ENCODE measurements around the gene DIMT1. TPM values are rescaled to one million over a fixed set of nuclear protein-coding genes. Genes with fewer than 3 reads are reported as not detected.

Gene DIMT1
- total and polyA plus RNA-seq, 2 of the 8 experiments (the other 6 are each of a cell fraction or from before 2014, with no cell fraction given) = 19.3 to 42.1 TPM

- no peak overlapping the region for H3K4ac ChIP-seq (replicated peaks; ENCODE audit: insufficient read length, low read depth, low read length)
- H2BK5ac ChIP-seq (ENCODE audit: low read depth, low read length) = no peak overlapping the region; the same call in 1 of the 2 replicates
- no peaks in the 10 kb centered on the region for H3K9me3 ChIP-seq (ENCODE audit: insufficient read depth in 2 of 2, low read depth in 1 of 2, low read length in 1 of 2)
- H3K36me3 ChIP-seq (ENCODE audit: control insufficient read depth in 2 of 4, insufficient read depth in 4 of 4, low read length in 3 of 4) = no peaks in the 10 kb centered on the region
- H3K14ac ChIP-seq (ENCODE audit: insufficient read length) = no peak overlapping the region
- H3K4me1 ChIP-seq (replicated peaks in 1 of 4; ENCODE audit: control insufficient read depth in 3 of 4, insufficient read depth in 4 of 4, low read length in 3 of 4) = peaks cover 0 to 2% (median 0%) of the 10 kb centered on the region in 4 experiments; a peak in 1 of 7 replicates
- H2AK5ac ChIP-seq (ENCODE audit: low read depth, low read length) = no peak overlapping the region
- no peak overlapping the region for H3K27ac ChIP-seq (ENCODE audit: low read depth, low read length)
- H2BK120ac ChIP-seq (replicated peaks; ENCODE audit: low read depth, low read length) = no peak overlapping the region
- H2BK12ac ChIP-seq (ENCODE audit: low read depth, low read length) = no peak overlapping the region
- no peak overlapping the region for H3K56ac ChIP-seq (replicated peaks; ENCODE audit: insufficient read length, low read depth, low read length)
- DNase-seq (ENCODE audit: low read depth in 1 of 2, low spot score in 2 of 2) (no peak), FAIRE-seq (no peak)
- H3K4me3 ChIP-seq (ENCODE audit: extremely low read depth in 1 of 4, insufficient read depth in 2 of 4, low read depth in 3 of 4, low read length in 4 of 4) = peak overlapping the region; percentile 82 to 99 (median 92); a peak in 6 of 8 replicates
- 76% methylated on average over 3 of the region's 3 CpGs; no CpG with 5 or more reads in 1 of the 2 experiments for WGBS, 2 experiments (ENCODE audit: extremely low coverage in 1 of 2, insufficient coverage in 1 of 2, insufficient read length in 1 of 2, insufficient replicate concordance in 2 of 2, low coverage in 1 of 2, low lambda C conversion rate in 2 of 2, missing lambda C conversion rate in 1 of 2)
- H2BK20ac ChIP-seq (ENCODE audit: low read length) = no peak overlapping the region
- no peak overlapping the region for H2AFZ ChIP-seq (ENCODE audit: low read length)
- no peaks in the 10 kb centered on the region; the same call in 1 of the 2 replicates for H3K79me1 ChIP-seq (ENCODE audit: low read depth, low read length)
- peak overlapping the region in 3 of 4 experiments; percentile 78 to 99 (median 94); a peak in 4 of 7 replicates for H3K9ac ChIP-seq (replicated peaks in 1 of 4; ENCODE audit: extremely low read depth in 1 of 4, low read depth in 3 of 4, low read length in 3 of 4)
- no peak overlapping the region for H3K23ac ChIP-seq (ENCODE audit: insufficient read length)
- CTCF ChIA-PET (ENCODE audit: partially characterized antibody) = interaction anchor here (0.8 kb wide), 1 partner anchor 12 kb away, joined by 5 read pairs; no protein-coding TSS in a partner anchor
- no peaks in the 10 kb centered on the region for H4K20me1 ChIP-seq (replicated peaks in 1 of 2; ENCODE audit: control insufficient read depth in 1 of 2, insufficient read depth in 2 of 2, low read length in 2 of 2)
- no peak overlapping the region for H2BK15ac ChIP-seq (ENCODE audit: low read length)
- H3K79me2 ChIP-seq (ENCODE audit: control insufficient read depth in 1 of 2, insufficient read depth in 2 of 2, low read length in 2 of 2) = peaks cover 21 to 59% of the 10 kb centered on the region in 2 experiments
- no peak overlapping the region for H4K5ac ChIP-seq (ENCODE audit: insufficient read length, low read depth, low read length)
- peaks cover 11% of the 10 kb centered on the region for H3K23me2 ChIP-seq (ENCODE audit: low read depth, low read length)
- H3K18ac ChIP-seq (ENCODE audit: extremely low read depth, low read length) = no peak overlapping the region
- peak overlapping the region; percentile 91 to 93 for H3K4me2 ChIP-seq (ENCODE audit: insufficient read depth in 1 of 2, low read depth in 2 of 2, low read length in 2 of 2)
- H4K8ac ChIP-seq (ENCODE audit: extremely low read depth, insufficient read depth, low read length) = no peak overlapping the region
- H4K91ac ChIP-seq (replicated peaks; ENCODE audit: insufficient read length, low read length) = no peak overlapping the region
- TF ChIP-seq RXRA (IDR thresholded peaks at IDR 0.05; ENCODE audit: insufficient read depth, low read depth, low read length) = no peak
- no peak for TF ChIP-seq EP300 (IDR thresholded peaks at IDR 0.05; ENCODE audit: borderline replicate concordance in 1 of 2, low read depth in 2 of 2, low read length in 2 of 2)
- TF ChIP-seq SRF (IDR thresholded peaks at IDR 0.05; ENCODE audit: low read depth, low read length) = no peak
- POLR2A ChIA-PET (ENCODE audit: partially characterized antibody) = interaction anchor here (0.6 to 5.8 kb wide), 6 partner anchors 8 to 1463 kb away, joined by 3 to 78 read pairs (median 4); partner anchors contain the start of gene DIMT1
- H3K27me3 ChIP-seq (replicated peaks in 1 of 4; ENCODE audit: control insufficient read depth in 3 of 4, extremely low read depth in 1 of 4, insufficient read depth in 3 of 4, low read length in 3 of 4) = no peaks in the 10 kb centered on the region
Measured at GRCh38 chr5:62413711-62414110, 10.0 kb upstream of the DIMT1 start.
